IPS-20b (cell line): Measurements from ENCODE around the gene BTD.
A peak's percentile ranks its signal among the peaks of the same experiment; 100 is the strongest.
"Not testable (repeated sequence)": the region's sequence is repeated elsewhere in the genome, so short reads cannot be mapped to it uniquely, and the experiment has no call there.

ENCODE experiments used
- H3K27ac ChIP-seq: one replicate; pipeline ENCODE4 v1.5.1; 2013; ENCODE audit warnings: low read length
- H3K27me3 ChIP-seq: 2 replicates; pipeline ENCODE4 v1.6.1; 2013; ENCODE audit warnings: mild to moderate bottlenecking, low read length, inconsistent platforms; ENCODE audit not compliant: insufficient read depth
- H3K36me3 ChIP-seq: 2 replicates; pipeline ENCODE4 v1.6.1; 2013; ENCODE audit warnings: low read depth, mild to moderate bottlenecking, inconsistent platforms, low read length, moderate library complexity; ENCODE audit not compliant: insufficient read depth
- H3K4me1 ChIP-seq: 2 replicates; pipeline ENCODE4 v1.6.1; 2013; ENCODE audit warnings: mild to moderate bottlenecking, control low read depth, inconsistent platforms, low read length, moderate library complexity; ENCODE audit not compliant: insufficient read depth
- H3K4me3 ChIP-seq: 2 replicates; pipeline ENCODE4 v1.5.1; 2013; ENCODE audit warnings: mild to moderate bottlenecking, low read length, inconsistent platforms
- H3K9ac ChIP-seq: 2 replicates; pipeline ENCODE4 v1.6.1; 2013; ENCODE audit warnings: low read depth, mild to moderate bottlenecking, inconsistent platforms, low read length, moderate library complexity
- H3K9me3 ChIP-seq: 2 replicates; pipeline ENCODE4 v1.6.1; 2013; ENCODE audit warnings: mild to moderate bottlenecking, low read depth, low read length, inconsistent platforms; ENCODE audit not compliant: insufficient read depth

BTD gene

DNA sequence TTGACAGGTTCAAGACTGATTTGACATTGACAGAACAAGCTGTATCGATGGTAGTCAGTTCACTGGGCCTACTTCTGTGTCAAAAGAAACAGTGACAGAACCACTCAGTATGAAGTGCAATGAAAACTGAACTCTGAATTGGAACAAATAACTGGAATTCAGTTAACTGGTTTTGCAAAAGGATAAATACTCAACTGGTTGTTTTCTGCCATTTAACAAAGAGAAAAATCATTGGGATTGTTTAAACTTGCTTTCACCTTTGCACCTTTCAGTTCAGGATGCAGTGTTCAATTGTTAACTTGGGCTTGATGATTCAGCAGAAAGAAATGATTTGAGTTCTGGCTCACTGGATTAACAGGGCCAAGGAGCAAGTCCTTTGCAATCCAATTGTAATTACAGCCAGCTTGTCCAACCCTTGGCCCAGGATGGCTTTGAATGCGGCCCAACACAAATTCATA is 4.9 kb downstream of the BTD start:
- no peaks in the 10 kb centered on the region for H3K36me3 ChIP-seq
- no peak overlapping the region for H3K4me3 ChIP-seq
- H3K4me1 ChIP-seq = peaks cover 6% of the 10 kb centered on the region; the same call in 1 of the 2 replicates
- peak overlapping the region; percentile 5; the same call in 1 of the 2 replicates for H3K9ac ChIP-seq
- H3K27me3 ChIP-seq = no peaks in the 10 kb centered on the region
- H3K27ac ChIP-seq = no peak overlapping the region
- no peaks in the 10 kb centered on the region; the same call in 1 of the 2 replicates for H3K9me3 ChIP-seq

DNA sequence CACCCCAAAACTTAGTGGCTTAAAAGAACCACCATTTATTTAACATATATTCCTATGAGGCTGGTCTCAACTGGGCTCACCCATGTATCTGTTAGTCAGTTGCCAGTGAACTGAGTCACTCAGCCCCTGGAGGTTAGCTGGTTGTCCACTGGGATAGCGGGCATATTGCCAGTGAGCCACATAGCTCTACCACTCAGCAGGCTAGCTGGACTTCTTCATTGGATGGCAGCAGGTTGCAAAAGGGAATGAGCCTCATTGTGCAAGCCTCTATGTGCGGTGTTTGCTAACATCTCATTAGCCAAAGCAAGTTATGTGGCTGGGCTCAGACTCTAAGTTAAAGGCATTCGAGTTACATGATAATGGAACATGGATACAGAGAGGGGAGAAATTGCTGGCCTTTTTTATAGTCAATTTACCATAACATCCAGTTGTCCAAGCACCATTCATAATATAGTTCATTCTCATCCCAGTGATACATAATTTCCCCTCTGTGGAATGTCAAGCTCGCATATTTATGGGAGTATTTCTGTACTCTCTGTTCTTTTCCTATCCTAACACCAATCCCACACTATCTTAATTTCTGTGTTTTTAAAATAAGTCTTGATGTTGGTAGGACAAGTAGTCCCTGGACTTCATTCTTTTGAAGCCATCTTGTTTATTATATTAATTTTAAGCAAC is 8.7 kb downstream of the BTD start:
- H3K27ac ChIP-seq = no peak overlapping the region
- H3K36me3 ChIP-seq = no peaks in the 10 kb centered on the region
- no peak overlapping the region for H3K9ac ChIP-seq
- H3K9me3 ChIP-seq = no peaks in the 10 kb centered on the region
- no peaks in the 10 kb centered on the region for H3K27me3 ChIP-seq
- H3K4me3 ChIP-seq = no peak overlapping the region
- H3K4me1 ChIP-seq = 0 out of 2 replicates have a peak, but pooled peaks cover 6% of the 10 kb centered on the region

DNA sequence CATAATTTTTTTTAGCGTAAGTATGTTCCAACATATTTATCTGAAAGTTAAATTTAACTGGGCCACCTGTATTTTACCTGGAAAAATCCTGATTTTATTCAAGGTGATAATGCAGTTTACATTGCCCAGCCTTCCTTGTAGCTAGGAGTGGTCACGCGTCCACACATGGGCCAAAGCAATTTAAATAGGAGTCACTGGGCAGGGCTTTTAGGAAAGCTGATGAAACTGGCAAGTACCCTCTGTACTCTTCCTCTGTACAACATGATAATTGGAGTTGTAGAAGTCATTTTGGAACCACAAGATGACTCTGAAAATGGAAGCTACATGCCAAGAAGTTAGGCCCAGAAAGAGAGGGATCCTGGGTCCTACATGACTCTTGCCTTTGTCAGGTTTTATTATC is 9.5 kb downstream of the BTD start:
- Histone ChIP-seq H3K4me3 (no peak overlapping the region), H3K27ac (no peak overlapping the region), H3K36me3 (no peaks in the 10 kb centered on the region), H3K27me3 (no peaks in the 10 kb centered on the region), H3K4me1 (0 out of 2 replicates have a peak, but pooled peaks cover 6% of the 10 kb centered on the region), H3K9me3 (no peaks in the 10 kb centered on the region), H3K9ac (no peak overlapping the region)

DNA sequence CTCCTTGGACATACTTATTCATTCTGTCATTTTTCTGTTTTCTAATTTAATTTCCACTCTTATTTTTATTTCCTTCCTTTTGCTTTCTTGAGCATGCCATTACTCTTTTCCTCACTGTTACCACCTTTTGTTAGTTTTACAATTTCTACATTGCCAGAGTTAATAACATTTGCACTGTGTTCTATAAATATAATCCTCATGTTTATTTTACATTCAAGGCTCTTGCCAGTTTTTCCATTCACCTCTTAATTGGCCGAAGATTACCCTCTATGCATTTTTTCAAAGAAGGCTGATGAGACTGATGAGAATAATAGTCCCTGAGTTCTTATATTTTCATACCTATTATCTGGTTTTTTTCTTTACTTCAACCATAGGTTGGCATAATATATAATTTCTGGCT is 10.5 kb downstream of the BTD start:
- Histone ChIP-seq H3K4me1 (0 out of 2 replicates have a peak, but pooled peaks cover 4% of the 10 kb centered on the region), H3K27ac (no peak overlapping the region), H3K4me3 (no peak overlapping the region), H3K36me3 (no peaks in the 10 kb centered on the region), H3K9me3 (no peaks in the 10 kb centered on the region), H3K9ac (no peak overlapping the region), H3K27me3 (no peaks in the 10 kb centered on the region)

- no peak overlapping the region for H3K4me3 ChIP-seq
- H3K27ac ChIP-seq = no peak overlapping the region
- H3K9me3 ChIP-seq = peaks cover 8% of the 10 kb centered on the region
- H3K9ac ChIP-seq = no peak overlapping the region
- H3K27me3 ChIP-seq = no peaks in the 10 kb centered on the region
- no peaks in the 10 kb centered on the region for H3K4me1 ChIP-seq
- H3K36me3 ChIP-seq = no peaks in the 10 kb centered on the region; the same call in 1 of the 2 replicates
Observed at GRCh38 chr3:15614958-15615357, 13.4 kb downstream of the BTD start.

GRCh38 chr3:15616053-15616452 is 14.5 kb downstream of the BTD start:
- no peaks in the 10 kb centered on the region for H3K27me3 ChIP-seq
- no peak overlapping the region for H3K4me3 ChIP-seq
- no peak overlapping the region for H3K27ac ChIP-seq
- no peaks in the 10 kb centered on the region; the same call in 1 of the 2 replicates for H3K36me3 ChIP-seq
- H3K4me1 ChIP-seq = no peaks in the 10 kb centered on the region
- H3K9me3 ChIP-seq = peaks cover 19% of the 10 kb centered on the region
- H3K9ac ChIP-seq = no peak overlapping the region

- H3K36me3 ChIP-seq, H3K27me3 ChIP-seq, H3K4me3 ChIP-seq, H3K27ac ChIP-seq, H3K4me1 ChIP-seq, H3K9ac ChIP-seq: not testable (repeated sequence)
- peaks cover 22% of the 10 kb centered on the region for H3K9me3 ChIP-seq
Observed at GRCh38 chr3:15619659-15620464, 18.3 kb downstream of the BTD start.

- Histone ChIP-seq H3K27ac (no peak overlapping the region), H3K9ac (no peak overlapping the region), H3K4me3 (no peak overlapping the region), H3K9me3 (peaks cover 22% of the 10 kb centered on the region), H3K36me3 (no peaks in the 10 kb centered on the region; the same call in 1 of the 2 replicates), H3K4me1 (no peaks in the 10 kb centered on the region), H3K27me3 (no peaks in the 10 kb centered on the region)
Observed at GRCh38 chr3:15623535-15624440, 22.2 kb downstream of the BTD start.

GRCh38 chr3:15628967-15629366 is 27.4 kb downstream of the BTD start:
- Histone ChIP-seq H3K27me3 (no peaks in the 10 kb centered on the region), H3K9ac (no peak overlapping the region), H3K4me3 (no peak overlapping the region), H3K36me3 (no peaks in the 10 kb centered on the region), H3K4me1 (peaks cover 33% of the 10 kb centered on the region), H3K9me3 (no peaks in the 10 kb centered on the region), H3K27ac (no peak overlapping the region)

GRCh38 chr3:15629860-15630597 is 28.5 kb downstream of the BTD start:
- Histone ChIP-seq H3K4me3 (no peak overlapping the region), H3K27me3 (no peaks in the 10 kb centered on the region), H3K9me3 (no peaks in the 10 kb centered on the region), H3K27ac (no peak overlapping the region), H3K9ac (no peak overlapping the region), H3K4me1 (peaks cover 44% of the 10 kb centered on the region), H3K36me3 (no peaks in the 10 kb centered on the region)
